ENCODE results near the gene CTNND2.

The CTNND2 gene

DNA sequence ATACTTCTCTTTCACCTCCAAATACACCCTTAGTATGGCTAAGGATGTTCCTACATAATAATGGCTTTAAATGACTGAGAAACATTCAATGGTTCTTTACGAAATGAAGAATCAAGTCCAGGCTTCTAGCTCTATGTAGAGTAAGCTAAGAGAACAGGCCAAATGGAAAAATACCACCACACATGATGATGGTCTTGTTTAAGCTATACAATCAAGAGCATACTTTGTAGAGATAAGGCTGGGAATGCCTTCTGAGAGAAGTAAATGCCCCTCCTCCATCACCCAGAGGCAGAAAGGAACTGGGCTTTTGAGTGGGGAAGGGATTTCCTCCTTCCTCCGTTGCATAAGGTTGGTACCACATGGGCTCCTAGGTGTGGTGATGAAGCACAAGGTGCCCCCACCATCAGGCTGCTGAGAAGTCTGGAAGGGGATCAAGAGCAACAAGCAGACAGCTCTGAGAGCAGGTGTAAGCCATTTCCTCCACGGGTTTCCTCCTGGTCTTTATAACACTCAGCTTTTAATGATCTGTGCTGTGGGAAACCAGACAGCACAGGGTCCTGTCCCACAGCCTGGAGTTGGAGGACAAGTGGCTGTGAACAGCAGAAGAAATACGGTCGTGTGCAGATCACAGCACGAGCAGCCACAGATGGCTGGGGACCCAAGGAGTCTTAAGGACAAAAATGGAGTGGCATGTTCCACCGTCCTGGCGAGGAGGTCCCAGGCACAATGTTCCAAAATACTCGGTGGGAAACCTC, 396.9 kb downstream of the CTNND2 start:
- CTCF ChIA-PET: interaction anchor here (0.5 kb wide), 1 partner anchor 473 kb away, joined by 4 read pairs; no protein-coding TSS in a partner anchor
- POLR2A ChIA-PET: no interaction called here
- no peak overlapping the region for H3K27ac ChIP-seq (ENCODE audit: extremely low read depth, low read depth, low read length)
- no peak overlapping the region for H3K4me3 ChIP-seq (ENCODE audit: low read depth, low read length)
- TF ChIP-seq SCRT2 (tag by site-specific recombination; IDR thresholded peaks at IDR 0.05): no peak
- TF ChIP-seq ZNF473 (tag by site-specific recombination; IDR thresholded peaks at IDR 0.05): no peak
- H3K9me3 ChIP-seq (ENCODE audit: control insufficient read depth, insufficient read depth, low read depth, low read length): no peaks in the 10 kb centered on the region
- H3K4me1 ChIP-seq (ENCODE audit: control insufficient read depth, insufficient read depth, low read length): no peaks in the 10 kb centered on the region
- H3K36me3 ChIP-seq (ENCODE audit: control insufficient read depth in 2 of 2, insufficient read depth in 1 of 2, low read length in 2 of 2): no peaks in the 10 kb centered on the region

DNA sequence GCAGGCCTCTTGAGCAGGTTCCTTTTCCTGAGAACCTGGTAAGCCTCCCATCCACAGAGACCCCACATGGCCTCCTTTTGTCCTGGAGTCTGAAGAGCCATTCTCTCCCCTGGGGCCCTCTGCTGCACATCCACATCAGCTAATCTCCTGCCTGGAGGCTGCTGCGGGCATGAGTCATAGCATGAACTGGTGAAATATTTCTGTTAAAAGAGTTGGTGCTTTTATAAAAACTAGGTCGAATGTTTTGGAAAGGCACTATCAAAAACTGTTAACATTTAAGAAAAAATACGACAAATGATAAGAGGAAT, 399.4 kb downstream of the CTNND2 start:
- Histone ChIP-seq H3K9me3 (ENCODE audit: control insufficient read depth, insufficient read depth, low read depth, low read length) (no peaks in the 10 kb centered on the region), H3K4me3 (ENCODE audit: low read depth, low read length) (no peak overlapping the region), H3K27ac (ENCODE audit: extremely low read depth, low read depth, low read length) (no peak overlapping the region), H3K4me1 (ENCODE audit: control insufficient read depth, insufficient read depth, low read length) (no peaks in the 10 kb centered on the region), H3K36me3 (ENCODE audit: control insufficient read depth in 2 of 2, insufficient read depth in 1 of 2, low read length in 2 of 2) (no peaks in the 10 kb centered on the region)
- ChIA-PET CTCF (no interaction called here), POLR2A (no interaction called here)
- TF ChIP-seq ZNF146 (tag by site-specific recombination; IDR thresholded peaks at IDR 0.05): no peak
- no peak for TF ChIP-seq KLF10 (tag by site-specific recombination; IDR thresholded peaks at IDR 0.05)
- no peak for TF ChIP-seq ZNF549 (tag by site-specific recombination; IDR thresholded peaks at IDR 0.05)
- no peak for TF ChIP-seq ZNF324 (tag by site-specific recombination; IDR thresholded peaks at IDR 0.05)
- no peak for TF ChIP-seq MYNN (tag by site-specific recombination; IDR thresholded peaks at IDR 0.05; ENCODE audit: borderline replicate concordance)
- TF ChIP-seq ZNF138 (tag by site-specific recombination; IDR thresholded peaks at IDR 0.05; ENCODE audit: borderline replicate concordance): no peak
- TF ChIP-seq PRDM1 (tag by site-specific recombination; IDR thresholded peaks at IDR 0.05): no peak
- TF ChIP-seq ZNF558 (tag by site-specific recombination; IDR thresholded peaks at IDR 0.05): no peak
- TF ChIP-seq, protein P1, sequence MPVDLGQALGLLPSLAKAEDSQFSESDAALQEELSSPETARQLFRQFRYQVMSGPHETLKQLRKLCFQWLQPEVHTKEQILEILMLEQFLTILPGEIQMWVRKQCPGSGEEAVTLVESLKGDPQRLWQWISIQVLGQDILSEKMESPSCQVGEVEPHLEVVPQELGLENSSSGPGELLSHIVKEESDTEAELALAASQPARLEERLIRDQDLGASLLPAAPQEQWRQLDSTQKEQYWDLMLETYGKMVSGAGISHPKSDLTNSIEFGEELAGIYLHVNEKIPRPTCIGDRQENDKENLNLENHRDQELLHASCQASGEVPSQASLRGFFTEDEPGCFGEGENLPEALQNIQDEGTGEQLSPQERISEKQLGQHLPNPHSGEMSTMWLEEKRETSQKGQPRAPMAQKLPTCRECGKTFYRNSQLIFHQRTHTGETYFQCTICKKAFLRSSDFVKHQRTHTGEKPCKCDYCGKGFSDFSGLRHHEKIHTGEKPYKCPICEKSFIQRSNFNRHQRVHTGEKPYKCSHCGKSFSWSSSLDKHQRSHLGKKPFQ (tag by site-specific recombination; IDR thresholded peaks at IDR 0.05): no peak
- TF ChIP-seq, protein P2, sequence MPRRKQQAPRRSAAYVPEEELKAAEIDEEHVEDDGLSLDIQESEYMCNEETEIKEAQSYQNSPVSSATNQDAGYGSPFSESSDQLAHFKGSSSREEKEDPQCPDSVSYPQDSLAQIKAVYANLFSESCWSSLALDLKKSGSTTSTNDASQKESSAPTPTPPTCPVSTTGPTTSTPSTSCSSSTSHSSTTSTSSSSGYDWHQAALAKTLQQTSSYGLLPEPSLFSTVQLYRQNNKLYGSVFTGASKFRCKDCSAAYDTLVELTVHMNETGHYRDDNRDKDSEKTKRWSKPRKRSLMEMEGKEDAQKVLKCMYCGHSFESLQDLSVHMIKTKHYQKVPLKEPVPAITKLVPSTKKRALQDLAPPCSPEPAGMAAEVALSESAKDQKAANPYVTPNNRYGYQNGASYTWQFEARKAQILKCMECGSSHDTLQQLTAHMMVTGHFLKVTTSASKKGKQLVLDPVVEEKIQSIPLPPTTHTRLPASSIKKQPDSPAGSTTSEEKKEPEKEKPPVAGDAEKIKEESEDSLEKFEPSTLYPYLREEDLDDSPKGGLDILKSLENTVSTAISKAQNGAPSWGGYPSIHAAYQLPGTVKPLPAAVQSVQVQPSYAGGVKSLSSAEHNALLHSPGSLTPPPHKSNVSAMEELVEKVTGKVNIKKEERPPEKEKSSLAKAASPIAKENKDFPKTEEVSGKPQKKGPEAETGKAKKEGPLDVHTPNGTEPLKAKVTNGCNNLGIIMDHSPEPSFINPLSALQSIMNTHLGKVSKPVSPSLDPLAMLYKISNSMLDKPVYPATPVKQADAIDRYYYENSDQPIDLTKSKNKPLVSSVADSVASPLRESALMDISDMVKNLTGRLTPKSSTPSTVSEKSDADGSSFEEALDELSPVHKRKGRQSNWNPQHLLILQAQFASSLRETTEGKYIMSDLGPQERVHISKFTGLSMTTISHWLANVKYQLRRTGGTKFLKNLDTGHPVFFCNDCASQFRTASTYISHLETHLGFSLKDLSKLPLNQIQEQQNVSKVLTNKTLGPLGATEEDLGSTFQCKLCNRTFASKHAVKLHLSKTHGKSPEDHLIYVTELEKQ (tag by site-specific recombination; IDR thresholded peaks at IDR 0.05; ENCODE audit: borderline replicate concordance): no peak
- TF ChIP-seq ZBTB7A (tag by site-specific recombination; IDR thresholded peaks at IDR 0.05; ENCODE audit: low read depth): no peak
- TF ChIP-seq ZNF629 (tag by site-specific recombination; IDR thresholded peaks at IDR 0.05): no peak
- no peak for TF ChIP-seq ZBTB20 (tag by site-specific recombination; IDR thresholded peaks at IDR 0.05)
- no peak for TF ChIP-seq ZNF114 (tag by site-specific recombination; IDR thresholded peaks at IDR 0.05)
- TF ChIP-seq ZNF747 (tag by site-specific recombination; IDR thresholded peaks at IDR 0.05): no peak
- TF ChIP-seq, protein P3, sequence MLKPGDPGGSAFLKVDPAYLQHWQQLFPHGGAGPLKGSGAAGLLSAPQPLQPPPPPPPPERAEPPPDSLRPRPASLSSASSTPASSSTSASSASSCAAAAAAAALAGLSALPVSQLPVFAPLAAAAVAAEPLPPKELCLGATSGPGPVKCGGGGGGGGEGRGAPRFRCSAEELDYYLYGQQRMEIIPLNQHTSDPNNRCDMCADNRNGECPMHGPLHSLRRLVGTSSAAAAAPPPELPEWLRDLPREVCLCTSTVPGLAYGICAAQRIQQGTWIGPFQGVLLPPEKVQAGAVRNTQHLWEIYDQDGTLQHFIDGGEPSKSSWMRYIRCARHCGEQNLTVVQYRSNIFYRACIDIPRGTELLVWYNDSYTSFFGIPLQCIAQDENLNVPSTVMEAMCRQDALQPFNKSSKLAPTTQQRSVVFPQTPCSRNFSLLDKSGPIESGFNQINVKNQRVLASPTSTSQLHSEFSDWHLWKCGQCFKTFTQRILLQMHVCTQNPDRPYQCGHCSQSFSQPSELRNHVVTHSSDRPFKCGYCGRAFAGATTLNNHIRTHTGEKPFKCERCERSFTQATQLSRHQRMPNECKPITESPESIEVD (tag by site-specific recombination; IDR thresholded peaks at IDR 0.05): no peak
- TF ChIP-seq HOXA7 (CRISPR knock-in tag; IDR thresholded peaks at IDR 0.05; ENCODE audit: borderline replicate concordance): no peak
- TF ChIP-seq ZSCAN30 (tag by site-specific recombination; IDR thresholded peaks at IDR 0.05): no peak
- TF ChIP-seq, protein P4, sequence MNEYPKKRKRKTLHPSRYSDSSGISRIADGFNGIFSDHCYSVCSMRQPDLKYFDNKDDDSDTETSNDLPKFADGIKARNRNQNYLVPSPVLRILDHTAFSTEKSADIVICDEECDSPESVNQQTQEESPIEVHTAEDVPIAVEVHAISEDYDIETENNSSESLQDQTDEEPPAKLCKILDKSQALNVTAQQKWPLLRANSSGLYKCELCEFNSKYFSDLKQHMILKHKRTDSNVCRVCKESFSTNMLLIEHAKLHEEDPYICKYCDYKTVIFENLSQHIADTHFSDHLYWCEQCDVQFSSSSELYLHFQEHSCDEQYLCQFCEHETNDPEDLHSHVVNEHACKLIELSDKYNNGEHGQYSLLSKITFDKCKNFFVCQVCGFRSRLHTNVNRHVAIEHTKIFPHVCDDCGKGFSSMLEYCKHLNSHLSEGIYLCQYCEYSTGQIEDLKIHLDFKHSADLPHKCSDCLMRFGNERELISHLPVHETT (tag by site-specific recombination; IDR thresholded peaks at IDR 0.05): no peak
- no peak for TF ChIP-seq ZNF350 (tag by site-specific recombination; IDR thresholded peaks at IDR 0.05)
